HepG2 (cell line): Measurements from ENCODE around the gene CUL7. TPM values are rescaled to one million over a fixed set of nuclear protein-coding genes. Genes with fewer than 3 reads are reported as not detected.

ENCODE experiments used
- ATF7-NPFF ChIP-seq: sonication (generic); formaldehyde crosslinking; IDR thresholded peaks from 2 replicates; pipeline ENCODE4 v1.8.1; 2023; ENCODE audit warnings: mild to moderate bottlenecking, low read depth, missing genetic modification reagents, moderate library complexity
- CBX5 ChIP-seq: sonication (generic); formaldehyde crosslinking; IDR thresholded peaks from 2 replicates; pipeline ENCODE4 v1.4.0; 2020; ENCODE audit warnings: missing genetic modification reagents, borderline replicate concordance
- CREB1 ChIP-seq, 2 experiments: fragments of 450-650 bp in 1 of 2; IDR thresholded peaks; 2 replicates each; pipeline ENCODE4 v1.6.1; 2016 to 2017; ENCODE audit warnings: control low read depth in 1 of 2, mild to moderate bottlenecking in 1 of 2, missing compliant biosample characterization in 1 of 2, missing genetic modification characterization in 1 of 2
- GTF3A ChIP-seq: sonication (generic); formaldehyde crosslinking; conservative IDR thresholded peaks from 2 replicates; pipeline ENCODE4 v1.4.0; 2020; ENCODE audit warnings: mild to moderate bottlenecking, missing genetic modification reagents
- MAF1 ChIP-seq: sonication (generic); formaldehyde crosslinking; IDR thresholded peaks from 2 replicates; pipeline ENCODE4 v1.5.0; 2020; ENCODE audit warnings: missing genetic modification reagents, borderline replicate concordance
- MAFG ChIP-seq: sonication (generic); formaldehyde crosslinking; IDR thresholded peaks from 2 replicates; pipeline ENCODE4 v1.5.1; 2020; ENCODE audit warnings: mild to moderate bottlenecking, missing genetic modification reagents
- MTF1 ChIP-seq: sonication (generic); formaldehyde crosslinking; IDR thresholded peaks from 2 replicates; pipeline ENCODE4 v1.5.0; 2020; ENCODE audit warnings: missing genetic modification reagents
- RBM22 ChIP-seq: fragments of 200-400 bp; formaldehyde crosslinking; optimal IDR thresholded peaks from 2 replicates; pipeline ENCODE3; 2017; ENCODE audit warnings: mild to moderate bottlenecking, low read length, moderate library complexity
- SMAD9 ChIP-seq: sonication (generic); formaldehyde crosslinking; IDR thresholded peaks from 2 replicates; pipeline ENCODE4 v1.5.1; 2020; ENCODE audit warnings: mild to moderate bottlenecking, missing genetic modification reagents
- SMARCE1 ChIP-seq: fragments of 450-650 bp; IDR thresholded peaks from 2 replicates; pipeline ENCODE4 v1.6.1; 2017; ENCODE audit warnings: borderline replicate concordance
- SOX6 ChIP-seq, 2 experiments: fragments of 450-650 bp in 1 of 2; sonication (generic) in 1 of 2; formaldehyde crosslinking in 1 of 2; IDR thresholded peaks; 2 replicates each; pipeline versions ENCODE4 v1.4.0 to v1.6.1; 2017 to 2020; ENCODE audit warnings: antibody characterized with exemption in 1 of 2, mild to moderate bottlenecking in 1 of 2, missing genetic modification reagents in 1 of 2
- STAG1 ChIP-seq: sonication (generic); formaldehyde crosslinking; IDR thresholded peaks from 2 replicates; pipeline ENCODE4 v1.4.0; 2020; ENCODE audit warnings: missing genetic modification reagents
- TBL1XR1 ChIP-seq: fragments of 150-350 bp; IDR thresholded peaks from 2 replicates; pipeline ENCODE4 v1.6.1; 2014; ENCODE audit warnings: borderline replicate concordance, low read length; ENCODE audit not compliant: partially characterized antibody
- TOE1 ChIP-seq: sonication (generic); formaldehyde crosslinking; IDR thresholded peaks from 2 replicates; pipeline ENCODE4 v1.4.0; 2020; ENCODE audit warnings: mild to moderate bottlenecking, missing genetic modification reagents
- ZC3H13 ChIP-seq: sonication (generic); formaldehyde crosslinking; IDR thresholded peaks from 2 replicates; pipeline ENCODE4 v1.8.1; 2023; ENCODE audit warnings: mild to moderate bottlenecking, missing genetic modification reagents, moderate library complexity
- ZNF230 ChIP-seq: sonication (generic); formaldehyde crosslinking; IDR thresholded peaks from 2 replicates; pipeline ENCODE4 v1.4.0; 2020; ENCODE audit warnings: mild to moderate bottlenecking, missing genetic modification reagents
- ZNF235 ChIP-seq: sonication (generic); formaldehyde crosslinking; IDR thresholded peaks from 2 replicates; pipeline ENCODE4 v1.8.1; 2023; ENCODE audit warnings: mild to moderate bottlenecking, missing genetic modification reagents, borderline replicate concordance
- ZNF317 ChIP-seq: sonication (generic); formaldehyde crosslinking; IDR thresholded peaks from 2 replicates; pipeline ENCODE4 v1.5.0; 2020; ENCODE audit warnings: mild to moderate bottlenecking, missing genetic modification reagents
- ZNF329 ChIP-seq: sonication (generic); formaldehyde crosslinking; IDR thresholded peaks from 2 replicates; pipeline ENCODE4 v1.9.0; 2021; ENCODE audit warnings: low read depth, mild to moderate bottlenecking, missing genetic modification reagents
- ZNF432 ChIP-seq: sonication (generic); formaldehyde crosslinking; IDR thresholded peaks from 2 replicates; pipeline ENCODE4 v1.5.0; 2020; ENCODE audit warnings: missing genetic modification reagents, mild to moderate bottlenecking, borderline replicate concordance
- ZNF589 ChIP-seq: sonication (generic); formaldehyde crosslinking; conservative IDR thresholded peaks from 2 replicates; pipeline ENCODE4 v1.8.0; 2022; ENCODE audit warnings: mild to moderate bottlenecking, moderate library complexity, missing genetic modification reagents
- ZNF616 ChIP-seq: sonication (generic); formaldehyde crosslinking; IDR thresholded peaks from 2 replicates; pipeline ENCODE4 v1.5.0; 2020; ENCODE audit warnings: low read depth, mild to moderate bottlenecking, missing genetic modification reagents
- ZNF792 ChIP-seq: IDR thresholded peaks from 2 replicates; pipeline ENCODE4 v1.6.1; 2016
- polyA plus RNA-seq, 8 experiments: library from polyadenylated mRNA; depleted of rRNA in 3 of 8; stranded (reverse) in 7 of 8; unstranded in 1 of 8; fragments of >200 nt; fragmentation: Illumina TruSeq in 4 of 8; extraction: Trizol in 4 of 8; gene quantifications; 2 replicates each; pipeline versions ENCODE4 v1.2.1 to v1.2.3, GENCODE V29; 2011 to 2016; ENCODE audit warnings: low read depth in 4 of 8, missing spikeins in 1 of 8, mixed read lengths in 1 of 8; ENCODE audit not compliant: insufficient read depth in 1 of 8
- total RNA-seq, 5 experiments: library from RNA; depleted of rRNA; stranded (reverse); fragments of >200 nt; fragmentation: Illumina TruSeq; extraction: Trizol; gene quantifications; 2 replicates each; pipeline ENCODE4 v1.2.3, GENCODE V29; 2016; ENCODE audit warnings: low read depth in 1 of 5
- TF ChIP-seq, protein P1 (sequence below): sonication (generic); formaldehyde crosslinking; IDR thresholded peaks from 2 replicates; pipeline ENCODE4 v1.4.0; 2020; ENCODE audit warnings: missing genetic modification reagents
- TF ChIP-seq, protein P2 (sequence below): sonication (generic); formaldehyde crosslinking; IDR thresholded peaks from 2 replicates; pipeline ENCODE4 v1.5.0; 2020; ENCODE audit warnings: mild to moderate bottlenecking, low read depth, missing genetic modification reagents, borderline replicate concordance
- TF ChIP-seq, protein P3 (sequence below): IDR thresholded peaks from 2 replicates; pipeline ENCODE4 v1.6.1; 2016; ENCODE audit warnings: mild to moderate bottlenecking, missing biosample characterization, missing genetic modification reagents
- TF ChIP-seq, protein P4 (sequence below): sonication (generic); formaldehyde crosslinking; IDR thresholded peaks from 2 replicates; pipeline ENCODE4 v1.4.0; 2020; ENCODE audit warnings: missing genetic modification reagents, borderline replicate concordance

Gene CUL7
- total and polyA plus RNA-seq, 2 of the 13 experiments (the other 11 are each of a cell fraction or from before 2014, with no cell fraction given) = 32.0 to 60.7 TPM

DNA sequence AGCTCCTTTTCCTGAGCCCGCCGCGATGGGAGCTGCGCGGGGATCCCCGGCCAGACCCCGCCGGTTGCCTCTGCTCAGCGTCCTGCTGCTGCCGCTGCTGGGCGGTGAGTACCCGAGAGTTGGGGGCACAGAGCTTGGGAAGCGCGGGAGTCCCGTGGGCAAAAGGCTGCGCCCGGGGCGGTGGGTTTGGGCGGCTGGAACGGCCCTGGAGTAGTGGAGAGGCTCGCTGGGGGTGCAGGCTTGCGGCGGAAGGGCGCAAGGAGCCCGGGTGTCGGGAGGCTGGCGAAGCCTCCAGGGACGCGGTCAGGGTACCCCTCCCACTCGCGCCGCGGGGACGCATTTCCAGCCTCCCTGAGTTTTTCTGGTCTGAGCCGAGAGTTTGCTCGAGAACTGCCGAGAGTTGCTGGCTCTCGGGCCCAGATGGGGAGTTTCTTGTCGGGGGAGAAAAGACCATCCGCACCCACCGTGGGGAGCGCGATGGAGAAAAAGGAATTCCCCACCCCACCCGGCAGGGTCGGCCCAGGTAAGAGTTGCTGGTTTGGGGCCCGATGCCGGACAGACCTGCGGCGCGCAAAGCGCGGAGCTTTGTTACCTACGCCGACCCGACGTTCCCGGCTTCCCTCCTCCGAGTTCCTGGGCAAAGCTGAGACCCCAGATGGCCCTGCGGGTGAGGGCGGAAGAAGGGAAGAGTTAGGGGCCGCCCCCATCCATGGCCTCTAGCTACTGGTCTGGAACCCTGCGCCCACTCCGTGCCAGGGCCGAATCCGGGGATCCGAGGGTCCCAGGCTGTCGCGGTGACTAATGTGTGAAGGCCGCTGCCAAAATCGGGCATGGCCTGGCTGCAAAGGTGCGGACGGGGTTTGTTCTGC lies 23.0 kb upstream of the CUL7 start (continued):
- TF ChIP-seq STAG1 (CRISPR knock-in tag) (0 out of 2 replicates have a peak, but pooled peaks have one; percentile 20), ZNF230 (peak; percentile 80; the same call in 1 of the 2 replicates), RBM22 (peak; percentile 69), ZNF235 (CRISPR knock-in tag) (peak; percentile 26; the same call in 1 of the 2 replicates), ZNF589 (CRISPR knock-in tag) (no peak), GTF3A (CRISPR knock-in tag) (no peak), ZNF792 (CRISPR knock-in tag) (peak; percentile 33; the same call in 1 of the 2 replicates), ZNF432 (no peak), ZNF317 (CRISPR knock-in tag) (0 out of 2 replicates have a peak, but pooled peaks have one; percentile 36), ZC3H13 (CRISPR knock-in tag) (no peak; the same call in 1 of the 2 replicates), TOE1 (no peak), CBX5 (CRISPR knock-in tag) (no peak), MTF1 (no peak), ZNF616 (CRISPR knock-in tag) (0 out of 2 replicates have a peak, but pooled peaks have one; percentile 20), ZNF329 (no peak; the same call in 1 of the 2 replicates), SOX6 (IDR thresholded peaks at IDR 0.05) (no peak), SOX6 (CRISPR knock-in tag; IDR thresholded peaks at IDR 0.05) (no peak), SMARCE1 (no peak), SMAD9 (CRISPR knock-in tag) (no peak), CREB1 (IDR thresholded peaks at IDR 0.05) (no peak), CREB1 (CRISPR knock-in tag; IDR thresholded peaks at IDR 0.05) (no peak), MAF1 (CRISPR knock-in tag) (no peak), ATF7-NPFF (CRISPR knock-in tag) (0 out of 2 replicates have a peak, but pooled peaks have one; percentile 15), TBL1XR1 (no peak), MAFG (CRISPR knock-in tag) (no peak)
- TF ChIP-seq, protein P1, sequence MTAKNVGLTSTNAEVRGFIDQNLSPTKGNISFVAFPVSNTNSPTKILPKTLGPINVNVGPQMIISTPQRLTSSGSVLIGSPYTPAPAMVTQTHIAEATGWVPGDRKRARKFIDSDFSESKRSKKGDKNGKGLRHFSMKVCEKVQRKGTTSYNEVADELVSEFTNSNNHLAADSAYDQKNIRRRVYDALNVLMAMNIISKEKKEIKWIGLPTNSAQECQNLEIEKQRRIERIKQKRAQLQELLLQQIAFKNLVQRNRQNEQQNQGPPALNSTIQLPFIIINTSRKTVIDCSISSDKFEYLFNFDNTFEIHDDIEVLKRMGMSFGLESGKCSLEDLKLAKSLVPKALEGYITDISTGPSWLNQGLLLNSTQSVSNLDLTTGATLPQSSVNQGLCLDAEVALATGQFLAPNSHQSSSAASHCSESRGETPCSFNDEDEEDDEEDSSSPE (CRISPR knock-in tag) = peak; percentile 17; the same call in 1 of the 2 replicates
- TF ChIP-seq, protein P2, sequence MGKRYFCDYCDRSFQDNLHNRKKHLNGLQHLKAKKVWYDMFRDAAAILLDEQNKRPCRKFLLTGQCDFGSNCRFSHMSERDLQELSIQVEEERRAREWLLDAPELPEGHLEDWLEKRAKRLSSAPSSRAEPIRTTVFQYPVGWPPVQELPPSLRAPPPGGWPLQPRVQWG (CRISPR knock-in tag) = no peak
- TF ChIP-seq, protein P3, sequence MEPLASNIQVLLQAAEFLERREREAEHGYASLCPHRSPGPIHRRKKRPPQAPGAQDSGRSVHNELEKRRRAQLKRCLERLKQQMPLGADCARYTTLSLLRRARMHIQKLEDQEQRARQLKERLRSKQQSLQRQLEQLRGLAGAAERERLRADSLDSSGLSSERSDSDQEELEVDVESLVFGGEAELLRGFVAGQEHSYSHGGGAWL (CRISPR knock-in tag) = peak; percentile 14; the same call in 1 of the 2 replicates
- TF ChIP-seq, protein P4, sequence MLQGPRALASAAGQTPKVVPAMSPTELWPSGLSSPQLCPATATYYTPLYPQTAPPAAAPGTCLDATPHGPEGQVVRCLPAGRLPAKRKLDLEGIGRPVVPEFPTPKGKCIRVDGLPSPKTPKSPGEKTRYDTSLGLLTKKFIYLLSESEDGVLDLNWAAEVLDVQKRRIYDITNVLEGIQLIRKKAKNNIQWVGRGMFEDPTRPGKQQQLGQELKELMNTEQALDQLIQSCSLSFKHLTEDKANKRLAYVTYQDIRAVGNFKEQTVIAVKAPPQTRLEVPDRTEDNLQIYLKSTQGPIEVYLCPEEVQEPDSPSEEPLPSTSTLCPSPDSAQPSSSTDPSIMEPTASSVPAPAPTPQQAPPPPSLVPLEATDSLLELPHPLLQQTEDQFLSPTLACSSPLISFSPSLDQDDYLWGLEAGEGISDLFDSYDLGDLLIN = peak; percentile 12; the same call in 1 of the 2 replicates
